Stomach (tissue), 9 donors: ENCODE results near the gene NPHP4. TPM values are rescaled to one million over a fixed set of nuclear protein-coding genes. Genes with fewer than 3 reads are reported as not detected.

Experiments
- DNase-seq, 2 donors: peaks; one replicate each; pipeline versions ENCODE4 v3.0.0 to v3.0.0-alpha.2; 2013 to 2019
- H3K27ac ChIP-seq, 5 donors: fragments of 200-600 bp in 4 of 5; sonication (generic) in 4 of 5; one replicate each; pipeline ENCODE4 v1.5.1; 2013 to 2019; ENCODE audit warnings: mild to moderate bottlenecking in 1 of 5, moderate library complexity in 1 of 5
- H3K27me3 ChIP-seq, 3 donors: fragments of 200-600 bp; sonication (generic); one replicate each; pipeline ENCODE4 v1.5.1; 2017 to 2019; ENCODE audit warnings: mixed run types in 1 of 3
- H3K36me3 ChIP-seq, 4 donors: fragments of 200-600 bp; sonication (generic); 1 replicate in 3 of 4; 2 replicates in 1 of 4; pipeline ENCODE4 v1.5.1; 2016 to 2019
- H3K4me1 ChIP-seq, 4 donors: fragments of 200-600 bp; sonication (generic); one replicate each; pipeline ENCODE4 v1.5.1; 2016 to 2019
- H3K4me3 ChIP-seq, 4 donors: fragments of 200-600 bp; sonication (generic) in 3 of 4; one replicate each; pipeline ENCODE4 v1.5.1; 2016 to 2019; ENCODE audit warnings: mild to moderate bottlenecking in 1 of 4
- H3K9me3 ChIP-seq, 4 donors: fragments of 200-600 bp; sonication (generic); one replicate each; pipeline ENCODE4 v1.5.1; 2016 to 2019
- CTCF ChIP-seq, 7 experiments: fragments of 450-650 bp in 4 of 7; fragments of 200-600 bp in 3 of 7; sonication (generic) in 3 of 7; IDR thresholded peaks; one replicate each; pipeline ENCODE4 v1.5.1; 2016 to 2019; ENCODE audit warnings: antibody characterized with exemption in 7 of 7, control low read depth in 2 of 7, mild to moderate bottlenecking in 1 of 7
- EP300 ChIP-seq: sonication (generic); formaldehyde crosslinking; IDR thresholded peaks from one replicate; pipeline ENCODE4 v1.6.1; 2017; ENCODE audit warnings: antibody characterized with exemption
- POLR2A ChIP-seq, 4 donors: fragments of 450-650 bp; IDR thresholded peaks; one replicate each; pipeline ENCODE4 v1.6.1; 2016; ENCODE audit warnings: antibody characterized with exemption in 4 of 4, control low read depth in 2 of 4, mild to moderate bottlenecking in 1 of 4, moderate library complexity in 1 of 4
- POLR2AphosphoS5 ChIP-seq, 3 donors: sonication (generic); formaldehyde crosslinking; IDR thresholded peaks; one replicate each; pipeline ENCODE4 v1.6.1; 2016; ENCODE audit warnings: antibody characterized with exemption in 3 of 3
- WGBS, 5 donors: extraction: QIAGEN DNeasy Blood & Tissue Kit in 3 of 5; methylation state at CpG; one replicate each; pipeline versions ENCODE4 v1.1.5 to v1.1.7; 2013 to 2018; 5-methylcytosine and 5-hydroxymethylcytosine counted together
- intact Hi-C: fragments of 100-400 bp; cut with DNase I; formaldehyde crosslinking; loops from one replicate; pipeline ENCODE4 v1.15.1; 2023; ENCODE audit warnings: low total_unique reads
- polyA plus RNA-seq, 3 donors: library from polyadenylated mRNA; stranded (reverse); fragments of 200-250 nt; gene quantifications; one replicate each; pipeline ENCODE4 v1.2.3, GENCODE V29; 2013
- total RNA-seq, 5 donors: library from RNA; depleted of rRNA; stranded (reverse); fragments of >200 nt; gene quantifications; one replicate each; pipeline versions ENCODE4 v1.1.0 to v1.2.3, GENCODE V29; 2014 to 2016
- donor health status: healthy with polysubstance abuse.
- donor health status: Bipolar disorder and iron deficiency.
- donor health status: healthy.

Gene NPHP4
- total and polyA plus RNA-seq, 8 donors: 1.9 to 29.7 (median 7.3) TPM

DNA sequence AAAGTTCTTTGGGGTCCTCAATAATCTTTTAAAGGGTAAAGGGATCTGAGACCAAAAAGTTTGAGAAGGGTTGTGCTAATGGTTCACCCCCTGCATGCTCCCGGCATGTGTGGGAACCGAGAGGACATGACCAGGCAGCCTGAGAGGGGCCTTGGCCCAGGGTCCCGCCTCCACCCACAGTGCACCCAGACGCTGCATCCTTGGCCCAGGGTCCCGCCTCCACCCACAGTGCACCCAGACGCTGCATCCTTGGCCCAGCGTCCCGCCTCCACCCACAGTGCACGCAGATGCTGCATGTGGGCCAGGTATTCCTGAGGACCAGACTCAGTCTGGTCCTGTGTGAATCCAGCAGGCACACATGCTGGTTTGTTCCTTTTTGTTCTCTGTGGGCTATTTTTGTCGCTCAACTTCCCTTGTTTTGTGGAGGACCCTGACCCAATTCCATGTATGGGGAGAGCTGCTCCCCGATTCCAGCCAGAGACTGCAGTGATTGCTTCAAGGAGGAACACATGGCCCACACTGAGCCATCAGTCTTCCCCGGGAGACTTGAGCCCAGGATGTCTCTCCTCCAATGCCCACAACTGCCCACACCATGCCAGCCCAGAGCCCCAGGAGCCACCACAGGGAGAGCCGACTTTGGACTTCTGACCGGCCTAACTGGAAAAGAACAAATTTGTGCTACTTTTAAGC, 3.5 kb downstream of the NPHP4 start:
- no peaks in the 10 kb centered on the region for H3K9me3 ChIP-seq
- no peak for DNase-seq
- intact Hi-C loops: no loop called here
- no peak overlapping the region for H3K27ac ChIP-seq
- no peak overlapping the region for H3K4me3 ChIP-seq
- peaks cover 17 to 25% (median 24%) of the 10 kb centered on the region in 4 donors for H3K4me1 ChIP-seq
- H3K27me3 ChIP-seq: peaks cover 0 to 10% (median 7%) of the 10 kb centered on the region in 3 donors
- 92 to 96% (median 94%) methylated on average over 14 of the region's 14 CpGs for WGBS, 5 donors
- TF ChIP-seq CTCF (IDR thresholded peaks at IDR 0.05) (no peak), EP300 (no peak), POLR2A (IDR thresholded peaks at IDR 0.05) (no peak), POLR2AphosphoS5 (IDR thresholded peaks at IDR 0.05) (no peak)
- peaks cover 0 to 23% (median 12%) of the 10 kb centered on the region in 4 donors for H3K36me3 ChIP-seq

DNA sequence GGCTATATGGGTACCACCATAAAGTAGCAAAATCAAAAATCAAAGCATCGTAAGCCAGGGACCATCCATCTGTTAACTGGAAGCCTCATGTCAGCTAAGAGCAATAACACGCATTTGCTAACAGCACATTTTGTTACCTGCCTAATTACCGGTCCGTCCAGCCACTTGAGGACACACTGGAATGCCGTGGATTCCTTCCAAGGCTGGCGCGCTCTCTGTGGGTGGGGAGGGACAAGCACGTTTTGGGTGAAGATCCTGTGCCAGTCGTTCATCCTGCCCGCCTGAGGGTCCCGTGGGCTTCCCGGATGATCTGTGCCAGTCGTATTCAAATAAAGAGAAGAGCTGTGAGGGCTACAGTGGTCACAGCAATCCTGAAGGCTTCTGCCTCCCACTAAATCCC, 6.2 kb downstream of the NPHP4 start:
- intact Hi-C loops: no loop called here
- 86 to 94% (median 91%) methylated on average over 13 of the region's 13 CpGs for WGBS, 5 donors
- Histone ChIP-seq H3K27me3 (no peaks in the 10 kb centered on the region), H3K4me3 (no peak overlapping the region), H3K4me1 (peaks cover 5 to 8% (median 6%) of the 10 kb centered on the region in 4 donors), H3K9me3 (no peaks in the 10 kb centered on the region), H3K36me3 (peaks cover 0 to 30% (median 12%) of the 10 kb centered on the region in 4 donors), H3K27ac (no peak overlapping the region)
- TF ChIP-seq POLR2AphosphoS5 (IDR thresholded peaks at IDR 0.05): no peak
- no peak for TF ChIP-seq CTCF (IDR thresholded peaks at IDR 0.05)
- no peak for TF ChIP-seq POLR2A (IDR thresholded peaks at IDR 0.05)
- TF ChIP-seq EP300: no peak
- DNase-seq: no peak

DNA sequence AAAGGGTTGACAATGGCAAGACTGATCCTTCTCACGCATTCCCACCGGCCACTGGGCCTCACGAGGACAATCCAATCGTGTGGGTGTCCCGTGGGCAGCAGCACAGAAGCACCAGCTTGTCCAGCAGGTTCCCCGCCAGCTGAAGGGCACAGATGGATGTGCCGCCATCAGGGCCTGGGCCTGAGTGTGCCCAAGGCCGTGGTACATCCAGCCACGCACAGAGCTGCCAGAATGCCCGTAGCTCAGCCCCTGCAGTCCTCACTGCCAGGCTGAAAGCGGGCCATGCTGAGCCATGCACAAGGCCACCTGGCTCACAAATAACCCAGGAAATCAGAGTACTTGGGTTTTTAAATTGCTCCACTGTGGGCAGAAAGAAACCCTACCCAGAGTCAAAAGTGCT, 7.0 kb downstream of the NPHP4 start:
- intact Hi-C loops: no loop called here
- no peak overlapping the region for H3K4me3 ChIP-seq
- TF ChIP-seq CTCF (IDR thresholded peaks at IDR 0.05) (no peak), POLR2A (IDR thresholded peaks at IDR 0.05) (no peak), EP300 (no peak), POLR2AphosphoS5 (IDR thresholded peaks at IDR 0.05) (no peak)
- H3K36me3 ChIP-seq: peaks cover 0 to 30% (median 12%) of the 10 kb centered on the region in 4 donors
- WGBS, 5 donors: 87 to 97% (median 91%) methylated on average over 11 of the region's 11 CpGs
- H3K4me1 ChIP-seq: peaks cover 0 to 8% (median under 1%) of the 10 kb centered on the region in 4 donors
- H3K27ac ChIP-seq: no peak overlapping the region
- H3K27me3 ChIP-seq: no peaks in the 10 kb centered on the region
- H3K9me3 ChIP-seq: no peaks in the 10 kb centered on the region
- no peak for DNase-seq

DNA sequence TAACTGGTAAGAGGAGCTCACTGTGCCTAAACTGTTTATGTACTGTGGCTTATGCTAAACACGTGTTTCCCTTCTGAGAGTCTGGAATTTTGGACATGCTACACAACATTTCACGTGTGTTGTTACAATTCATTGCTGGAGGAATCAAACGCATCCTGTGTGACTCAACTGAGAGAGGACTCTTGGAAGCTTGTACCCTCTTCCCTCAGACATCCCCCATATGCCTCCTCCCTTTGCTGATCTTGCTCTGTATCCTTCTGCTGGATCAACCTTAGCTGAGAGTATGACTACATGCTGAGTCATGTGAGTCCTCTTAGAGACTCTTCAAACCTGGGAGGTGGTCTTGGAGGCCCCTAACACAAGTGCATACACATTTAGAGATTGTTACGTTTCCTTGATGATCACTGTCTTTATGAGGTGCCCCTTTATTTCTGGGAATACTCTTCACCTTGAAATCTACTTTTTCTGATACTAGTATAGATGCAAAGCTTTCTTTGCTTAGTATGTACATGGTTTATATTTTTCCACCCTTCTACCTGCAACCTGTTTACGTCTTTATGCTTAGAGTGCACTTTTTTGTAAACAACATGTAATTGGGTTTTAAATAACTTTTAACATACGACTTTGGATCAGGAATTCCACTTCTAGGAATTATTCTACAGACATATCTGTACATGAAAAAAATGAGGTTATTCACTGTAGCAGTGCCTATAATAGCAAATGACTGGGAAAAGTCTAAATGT, 8.7 kb downstream of the NPHP4 start:
- no peak for DNase-seq
- H3K4me3 ChIP-seq: no peak overlapping the region
- 83 to 92% (median 89%) methylated on average over 6 of the region's 6 CpGs for WGBS, 5 donors
- TF ChIP-seq EP300 (no peak), POLR2A (IDR thresholded peaks at IDR 0.05) (no peak), POLR2AphosphoS5 (IDR thresholded peaks at IDR 0.05) (no peak), CTCF (IDR thresholded peaks at IDR 0.05) (no peak)
- H3K27me3 ChIP-seq: no peaks in the 10 kb centered on the region
- no peaks in the 10 kb centered on the region for H3K9me3 ChIP-seq
- peaks cover 0 to 10% (median 0%) of the 10 kb centered on the region in 4 donors for H3K4me1 ChIP-seq
- peaks cover 0 to 30% (median 12%) of the 10 kb centered on the region in 4 donors for H3K36me3 ChIP-seq
- intact Hi-C loops: no loop called here
- no peak overlapping the region for H3K27ac ChIP-seq
